ENCODE data around the gene ATG4D.

- TF ChIP-seq POLR2AphosphoS5 (IDR thresholded peaks at IDR 0.05; ENCODE audit: borderline replicate concordance, low read depth, low read length) = no peak
- TF ChIP-seq EZH2 (IDR thresholded peaks at IDR 0.05) = no peak
- no peak for TF ChIP-seq FOXP2 (optimal IDR thresholded peaks at IDR 0.05; ENCODE audit: control extremely low read depth, extremely low read length, insufficient read depth)
These were observed 35.7 kb upstream of the ATG4D start for GRCh38 chr19:10508036-10508435.
